Activated T-cell treated with anti-CD3 and anti-CD28 coated beads, Interleukin-2, amount 50 U/mL, for 48 hours (primary cell): ENCODE results near the gene POLH.
A peak's percentile ranks its signal among the peaks of the same experiment; 100 is the strongest.
"Not testable (repeated sequence)": the region's sequence is repeated elsewhere in the genome, so short reads cannot be mapped to it uniquely, and the experiment has no call there.

Experiments used
- DNase-seq, 2 experiments: peaks; one replicate each; pipeline ENCODE4 v3.0.0-alpha.2; 2020

POLH gene

GRCh38 chr6:43575772-43576551 is at the start of gene POLH, which contains the start of gene XPO5:
Gene POLH (plus strand): TSS chr6:43576185. CDS start chr6:43582320, 6,135 bp downstream.
Gene XPO5 (minus strand): TSS chr6:43576038. CDS start chr6:43575864, 174 bp downstream.
- peak; percentile 91 to 94 for DNase-seq

GRCh38 chr6:43532201-43532600 is 43.8 kb upstream of the POLH start:
- DNase-seq: no peak

GRCh38 chr6:43538986-43539385 is 37.0 kb upstream of the POLH start:
- DNase-seq: not testable (repeated sequence)

- DNase-seq: not testable (repeated sequence)
Measured at GRCh38 chr6:43539409-43539808, 36.6 kb upstream of the POLH start.

- no peak for DNase-seq
Measured at GRCh38 chr6:43540507-43540906, 35.5 kb upstream of the POLH start.

GRCh38 chr6:43541774-43542471 is 34.1 kb upstream of the POLH start:
- DNase-seq: no peak

GRCh38 chr6:43544461-43544860 is 31.5 kb upstream of the POLH start:
- DNase-seq: no peak

GRCh38 chr6:43547222-43547621 is 28.8 kb upstream of the POLH start:
- no peak for DNase-seq

- DNase-seq: not testable (repeated sequence)
Measured at GRCh38 chr6:43557620-43558019, 18.4 kb upstream of the POLH start.

- DNase-seq: no peak
Measured at GRCh38 chr6:43559328-43559727, 16.7 kb upstream of the POLH start.

GRCh38 chr6:43570876-43571441 is 5.0 kb upstream of the POLH start:
- no peak for DNase-seq

- no peak for DNase-seq
Measured at GRCh38 chr6:43572015-43572414, 4.0 kb upstream of the POLH start.

GRCh38 chr6:43575105-43575771 is 747 bp upstream of the POLH start:
- no peak for DNase-seq

- no peak for DNase-seq
Measured at GRCh38 chr6:43578748-43579147, 2.8 kb downstream of the POLH start.

- no peak for DNase-seq
Measured at GRCh38 chr6:43579171-43579570, 3.2 kb downstream of the POLH start.

- no peak for DNase-seq
Measured at GRCh38 chr6:43582911-43583310, 6.9 kb downstream of the POLH start.

GRCh38 chr6:43584892-43585570 is 9.0 kb downstream of the POLH start:
- no peak for DNase-seq

- DNase-seq: no peak
Measured at GRCh38 chr6:43588194-43588593, 12.2 kb downstream of the POLH start.

- DNase-seq: not testable (repeated sequence)
Measured at GRCh38 chr6:43589564-43589963, 13.6 kb downstream of the POLH start.

- no peak for DNase-seq
Measured at GRCh38 chr6:43593938-43594337, 18.0 kb downstream of the POLH start.

GRCh38 chr6:43600595-43600994 is 24.6 kb downstream of the POLH start:
- no peak for DNase-seq

GRCh38 chr6:43604174-43604573 is 28.2 kb downstream of the POLH start:
- DNase-seq: no peak

GRCh38 chr6:43606019-43606418 is 30.0 kb downstream of the POLH start:
- DNase-seq: no peak
